Epithelial cell of proximal tubule (primary cell): Measurements from ENCODE around the gene DOCK6. TPM values are rescaled to one million over a fixed set of nuclear protein-coding genes. Genes with fewer than 3 reads are reported as not detected.

Source experiments
- DNase-seq: peaks from one replicate; pipeline ENCODE4 v3.0.0-alpha.2; 2011; ENCODE audit warnings: low read depth
- H3K4me3 ChIP-seq: 2 replicates; pipeline ENCODE4 v1.5.1; 2011; ENCODE audit warnings: low read depth, mild to moderate bottlenecking, low read length
- total RNA-seq: library from RNA; depleted of rRNA; stranded (reverse); fragments of >200 nt; gene quantifications from 2 replicates; pipeline ENCODE4 v1.2.3, GENCODE V29; 2015
- TF ChIP-seq, protein P1 (sequence below): conservative IDR thresholded peaks from 2 replicates; pipeline ENCODE4 v1.5.1; 2012; ENCODE audit warnings: low read depth, mild to moderate bottlenecking, low read length

DOCK6 gene
- total RNA-seq, 1 donor from 2014 or later = 17.2 TPM

DNA sequence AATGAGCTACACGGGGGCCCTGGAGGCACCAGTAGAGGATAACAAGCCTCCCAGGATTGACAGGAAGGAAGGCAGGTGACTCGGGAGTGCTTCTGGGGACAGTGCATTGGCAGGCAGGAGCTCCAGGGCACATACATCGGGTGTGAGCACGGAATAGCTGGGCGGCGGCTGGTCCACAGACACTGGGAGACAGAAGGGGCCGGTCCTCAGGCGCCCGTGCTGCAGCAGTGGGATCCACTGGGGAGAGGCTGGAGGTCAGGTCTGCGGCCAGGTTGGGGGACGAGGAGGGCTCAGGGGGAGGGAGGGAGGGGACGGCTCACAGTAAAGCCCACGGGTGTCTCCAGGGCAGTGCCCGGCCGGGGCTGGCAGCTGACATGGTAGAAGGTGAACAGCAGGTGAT lies 25.0 kb downstream of the DOCK6 start:
- no peak overlapping the region for H3K4me3 ChIP-seq
- TF ChIP-seq, protein P1, sequence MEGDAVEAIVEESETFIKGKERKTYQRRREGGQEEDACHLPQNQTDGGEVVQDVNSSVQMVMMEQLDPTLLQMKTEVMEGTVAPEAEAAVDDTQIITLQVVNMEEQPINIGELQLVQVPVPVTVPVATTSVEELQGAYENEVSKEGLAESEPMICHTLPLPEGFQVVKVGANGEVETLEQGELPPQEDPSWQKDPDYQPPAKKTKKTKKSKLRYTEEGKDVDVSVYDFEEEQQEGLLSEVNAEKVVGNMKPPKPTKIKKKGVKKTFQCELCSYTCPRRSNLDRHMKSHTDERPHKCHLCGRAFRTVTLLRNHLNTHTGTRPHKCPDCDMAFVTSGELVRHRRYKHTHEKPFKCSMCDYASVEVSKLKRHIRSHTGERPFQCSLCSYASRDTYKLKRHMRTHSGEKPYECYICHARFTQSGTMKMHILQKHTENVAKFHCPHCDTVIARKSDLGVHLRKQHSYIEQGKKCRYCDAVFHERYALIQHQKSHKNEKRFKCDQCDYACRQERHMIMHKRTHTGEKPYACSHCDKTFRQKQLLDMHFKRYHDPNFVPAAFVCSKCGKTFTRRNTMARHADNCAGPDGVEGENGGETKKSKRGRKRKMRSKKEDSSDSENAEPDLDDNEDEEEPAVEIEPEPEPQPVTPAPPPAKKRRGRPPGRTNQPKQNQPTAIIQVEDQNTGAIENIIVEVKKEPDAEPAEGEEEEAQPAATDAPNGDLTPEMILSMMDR = no peak
- DNase-seq = no peak

DNA sequence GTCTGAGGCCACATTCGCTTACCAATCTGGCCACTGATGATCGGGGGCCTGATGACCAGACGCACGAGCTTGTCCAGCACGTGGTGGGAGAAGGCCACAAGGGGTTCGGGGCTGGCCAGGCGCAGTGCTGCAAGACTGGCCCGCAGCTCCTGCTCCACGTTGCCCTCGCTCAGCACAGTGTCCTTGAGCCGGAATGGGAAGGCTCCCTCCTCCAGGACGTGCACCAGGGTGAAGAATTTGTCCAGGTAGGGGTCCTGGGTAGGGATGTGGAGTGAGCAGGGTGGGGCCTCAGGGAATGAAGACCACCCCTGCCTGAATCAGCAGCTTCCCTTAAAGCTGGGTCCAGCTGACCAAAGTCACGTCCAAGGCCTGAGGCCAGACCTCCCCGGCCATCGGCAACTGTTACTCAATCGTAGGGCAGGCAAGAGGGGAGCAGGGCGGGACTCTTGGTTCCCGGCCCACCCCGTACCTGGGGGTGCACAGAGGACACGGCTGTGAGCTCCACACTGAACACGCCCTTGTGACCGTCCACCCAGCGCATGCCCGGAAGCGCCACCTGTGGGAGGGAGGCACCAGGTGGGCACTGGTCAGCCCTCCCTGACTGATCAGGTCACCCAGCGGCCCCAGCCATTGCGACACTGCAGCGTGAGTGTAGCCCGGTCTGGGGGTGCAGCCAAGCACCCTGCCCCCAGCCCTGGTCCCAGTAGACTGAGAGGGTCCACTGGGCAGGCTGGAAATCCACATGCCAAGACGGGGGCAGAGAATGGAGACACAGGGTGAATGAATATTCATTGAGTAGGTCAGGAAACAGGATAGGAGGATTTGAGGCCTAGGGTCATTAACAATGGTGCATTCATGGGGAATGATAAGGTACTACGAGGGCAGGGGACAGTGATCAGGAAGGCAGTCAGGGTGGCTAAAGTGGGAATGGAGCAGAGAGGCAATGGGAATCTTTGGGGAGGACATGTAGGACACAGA lies 25.7 kb downstream of the DOCK6 start:
- H3K4me3 ChIP-seq = no peak overlapping the region
- TF ChIP-seq, protein P1 = no peak
- no peak for DNase-seq

DNA sequence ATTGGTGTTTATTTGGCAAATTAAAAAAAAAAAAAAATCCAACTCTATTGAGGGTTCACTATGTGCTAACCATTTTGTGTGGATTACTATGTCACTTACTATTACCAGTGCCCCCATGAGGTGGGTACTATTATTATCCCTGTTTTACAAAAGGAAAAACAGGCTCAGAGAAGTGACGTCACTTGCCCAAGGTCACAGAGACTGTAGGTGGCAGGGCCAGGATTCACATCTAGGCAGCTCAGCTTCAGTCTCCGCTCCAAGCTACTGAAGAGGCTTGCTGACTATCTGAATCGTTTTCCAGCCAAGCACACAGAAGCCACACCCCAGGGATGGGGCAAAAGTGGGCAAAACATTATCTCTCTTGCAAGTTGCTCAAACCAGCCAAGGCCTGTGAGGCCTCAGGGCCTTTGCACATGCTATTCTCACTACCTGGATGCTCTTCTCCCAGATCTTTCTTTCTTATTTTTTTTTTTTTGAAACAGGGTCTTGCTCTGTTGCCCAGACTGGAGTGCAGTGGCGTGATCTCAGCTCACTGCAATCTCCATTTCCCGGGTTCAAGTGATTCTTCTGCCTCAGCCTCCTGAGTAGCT lies 27.7 kb downstream of the DOCK6 start:
- TF ChIP-seq, protein P1 = no peak
- no peak overlapping the region for H3K4me3 ChIP-seq
- DNase-seq = no peak

DNA sequence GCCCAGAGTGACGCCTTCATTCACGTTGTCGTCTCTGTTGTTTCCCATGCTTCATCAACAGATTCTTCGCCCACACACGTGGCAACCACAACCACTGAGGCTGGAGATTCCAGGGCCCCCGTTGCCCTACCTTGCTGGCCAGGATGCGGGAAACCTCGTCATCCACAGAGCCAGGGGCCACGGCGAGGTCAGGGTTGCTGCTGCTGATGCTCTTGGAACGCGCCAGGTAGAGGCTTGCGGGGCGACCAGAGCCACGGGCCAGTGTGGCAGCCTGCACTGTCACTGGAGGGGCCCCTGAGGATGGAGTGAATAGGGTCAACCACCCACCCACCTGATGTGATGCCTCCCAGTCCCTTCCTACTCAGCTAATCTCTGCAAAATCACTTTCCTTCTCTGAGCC lies 29.3 kb downstream of the DOCK6 start:
- H3K4me3 ChIP-seq = no peak overlapping the region
- no peak for DNase-seq
- TF ChIP-seq, protein P1 = no peak

DNA sequence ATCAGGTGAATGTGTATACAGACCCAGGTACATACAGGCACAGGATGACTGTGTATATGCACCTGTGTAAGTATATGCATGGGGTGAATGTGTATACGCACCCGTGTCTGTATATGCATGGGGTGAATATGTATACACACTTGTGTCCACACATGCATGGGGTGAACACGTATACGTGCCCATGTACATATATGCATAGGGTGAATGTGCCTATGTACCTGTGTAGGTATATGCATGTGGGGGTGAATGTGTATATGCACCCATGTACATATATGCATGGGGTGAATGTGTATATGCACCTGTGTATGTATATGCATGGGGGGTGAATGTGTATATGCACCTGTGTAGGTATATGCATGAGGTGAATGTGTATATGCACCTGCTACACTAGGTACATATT lies 29.8 kb downstream of the DOCK6 start:
- DNase-seq = no peak
- TF ChIP-seq, protein P1 = no peak
- no peak overlapping the region for H3K4me3 ChIP-seq

DNA sequence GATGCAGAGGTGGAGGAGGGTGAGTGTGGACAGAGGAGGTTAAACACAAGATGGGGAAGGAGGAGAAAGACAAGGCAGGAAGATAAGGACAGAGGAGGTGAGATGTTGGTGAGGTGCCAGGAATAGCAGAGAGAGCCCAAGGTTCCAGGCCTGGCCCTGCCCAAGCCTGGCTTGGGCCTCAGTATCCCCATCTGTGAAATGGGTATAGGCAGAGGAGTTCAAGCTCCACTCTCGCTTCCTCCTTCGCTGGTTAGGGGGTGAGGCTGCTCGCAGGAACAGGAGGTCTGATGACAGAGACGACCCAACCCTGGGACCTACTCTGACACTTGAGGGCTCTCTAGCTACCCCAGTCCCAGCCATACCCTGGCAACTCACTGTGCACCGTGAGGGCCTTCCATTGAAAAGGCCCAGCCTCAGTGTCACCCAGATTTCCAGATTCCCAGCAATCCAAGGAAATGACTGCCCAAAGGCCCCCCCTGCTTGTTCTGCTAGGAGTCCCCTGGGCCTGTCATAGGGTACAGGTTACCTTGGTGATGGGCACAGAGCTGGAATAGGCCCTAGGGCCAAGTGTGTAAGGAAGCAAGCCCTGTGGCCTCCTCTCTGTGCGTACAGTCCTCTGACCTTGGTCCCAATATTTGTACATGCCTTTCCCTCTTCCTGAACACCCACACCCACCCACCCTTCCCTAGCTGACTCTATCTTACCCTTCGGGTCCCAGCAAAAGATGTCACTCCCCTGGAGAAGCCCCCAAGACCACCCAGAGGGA lies 31.5 kb downstream of the DOCK6 start:
- no peak overlapping the region for H3K4me3 ChIP-seq
- TF ChIP-seq, protein P1 = no peak
- no peak for DNase-seq
